RWPE2 (cell line): ENCODE results near the gene GRIK3.

Experiments
- ATAC-seq: fragments of 200-7000 bp; cut with Tn5 transposase; 3 replicates; pipeline ENCODE4 v1.9.1; 2021; ENCODE audit warnings: low read depth
- DNase-seq: peaks from one replicate; pipeline ENCODE4 v3.0.0-alpha.2; 2020; ENCODE audit warnings: low spot score
- H3K27ac ChIP-seq: fragments of 450-650 bp; 2 replicates; pipeline ENCODE4 v1.5.1; 2017; ENCODE audit warnings: mild to moderate bottlenecking; ENCODE audit not compliant: poor library complexity, severe bottlenecking
- H3K27me3 ChIP-seq: fragments of 250-450 bp; sonication (Bioruptor Pico); 2 replicates; pipeline ENCODE4 v1.5.1; 2021; ENCODE audit warnings: mild to moderate bottlenecking, moderate library complexity; ENCODE audit not compliant: insufficient read depth, poor library complexity, severe bottlenecking
- H3K36me3 ChIP-seq: fragments of 250-450 bp; sonication (Bioruptor Pico); 2 replicates; pipeline ENCODE4 v1.5.1; 2020; ENCODE audit warnings: low read depth, mild to moderate bottlenecking, moderate library complexity
- H3K4me1 ChIP-seq: fragments of 250-450 bp; sonication (Bioruptor Pico); 2 replicates; pipeline ENCODE4 v1.5.1; 2021; ENCODE audit warnings: mild to moderate bottlenecking, moderate library complexity; ENCODE audit not compliant: insufficient read depth, poor library complexity, severe bottlenecking
- H3K4me3 ChIP-seq: fragments of 250-450 bp; sonication (Bioruptor Pico); 2 replicates; pipeline ENCODE4 v1.5.1; 2021; ENCODE audit warnings: mild to moderate bottlenecking, moderate library complexity; ENCODE audit not compliant: severe bottlenecking
- H3K9me3 ChIP-seq: fragments of 250-450 bp; sonication (Bioruptor Pico); 2 replicates; pipeline ENCODE4 v1.5.1; 2021; ENCODE audit warnings: mild to moderate bottlenecking, moderate library complexity; ENCODE audit not compliant: severe bottlenecking
- TF ChIP-seq, protein P1 (sequence below): fragments of 450-650 bp; IDR thresholded peaks from one replicate; pipeline ENCODE4 v1.5.1; 2017; ENCODE audit warnings: mild to moderate bottlenecking, moderate library complexity; ENCODE audit not compliant: poor library complexity, severe bottlenecking

GRIK3 gene

GRCh38 chr1:36986241-36986985 is 47.9 kb downstream of the GRIK3 start:
- H3K4me3 ChIP-seq: no peak overlapping the region
- H3K4me1 ChIP-seq: no peaks in the 10 kb centered on the region
- TF ChIP-seq, protein P1, sequence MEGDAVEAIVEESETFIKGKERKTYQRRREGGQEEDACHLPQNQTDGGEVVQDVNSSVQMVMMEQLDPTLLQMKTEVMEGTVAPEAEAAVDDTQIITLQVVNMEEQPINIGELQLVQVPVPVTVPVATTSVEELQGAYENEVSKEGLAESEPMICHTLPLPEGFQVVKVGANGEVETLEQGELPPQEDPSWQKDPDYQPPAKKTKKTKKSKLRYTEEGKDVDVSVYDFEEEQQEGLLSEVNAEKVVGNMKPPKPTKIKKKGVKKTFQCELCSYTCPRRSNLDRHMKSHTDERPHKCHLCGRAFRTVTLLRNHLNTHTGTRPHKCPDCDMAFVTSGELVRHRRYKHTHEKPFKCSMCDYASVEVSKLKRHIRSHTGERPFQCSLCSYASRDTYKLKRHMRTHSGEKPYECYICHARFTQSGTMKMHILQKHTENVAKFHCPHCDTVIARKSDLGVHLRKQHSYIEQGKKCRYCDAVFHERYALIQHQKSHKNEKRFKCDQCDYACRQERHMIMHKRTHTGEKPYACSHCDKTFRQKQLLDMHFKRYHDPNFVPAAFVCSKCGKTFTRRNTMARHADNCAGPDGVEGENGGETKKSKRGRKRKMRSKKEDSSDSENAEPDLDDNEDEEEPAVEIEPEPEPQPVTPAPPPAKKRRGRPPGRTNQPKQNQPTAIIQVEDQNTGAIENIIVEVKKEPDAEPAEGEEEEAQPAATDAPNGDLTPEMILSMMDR: no peak
- no peaks in the 10 kb centered on the region for H3K9me3 ChIP-seq
- peaks cover 23% of the 10 kb centered on the region for H3K27me3 ChIP-seq
- DNase-seq (no peak), ATAC-seq (no peak)
- H3K36me3 ChIP-seq: no peaks in the 10 kb centered on the region
- H3K27ac ChIP-seq: no peak overlapping the region

DNA sequence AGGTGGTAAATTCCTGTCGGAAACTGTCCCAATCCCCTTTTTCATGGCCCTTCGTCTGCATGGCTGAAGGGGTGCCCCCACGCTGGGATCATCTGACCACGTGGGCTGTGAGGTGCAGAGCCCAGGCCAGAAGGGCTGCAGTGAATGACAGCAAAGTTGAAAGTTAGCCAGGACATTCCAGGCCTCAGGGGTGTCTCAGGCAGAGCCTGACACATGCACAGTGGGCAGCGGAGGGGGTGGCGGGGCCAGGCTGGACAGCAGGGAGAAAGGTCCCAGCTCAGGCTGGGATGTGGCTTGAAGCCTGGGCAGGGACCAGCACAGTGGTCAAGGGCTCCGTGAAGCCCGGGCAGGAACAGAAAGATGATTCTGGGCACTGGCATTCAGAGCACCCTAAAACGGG is 49.6 kb downstream of the GRIK3 start:
- peaks cover 23% of the 10 kb centered on the region for H3K27me3 ChIP-seq
- H3K4me3 ChIP-seq: no peak overlapping the region
- no peak overlapping the region for H3K27ac ChIP-seq
- no peaks in the 10 kb centered on the region for H3K4me1 ChIP-seq
- ATAC-seq (no peak), DNase-seq (no peak)
- TF ChIP-seq, protein P1: no peak
- no peaks in the 10 kb centered on the region for H3K9me3 ChIP-seq
- H3K36me3 ChIP-seq: no peaks in the 10 kb centered on the region

- ATAC-seq (no peak), DNase-seq (no peak)
- H3K36me3 ChIP-seq: no peaks in the 10 kb centered on the region
- H3K9me3 ChIP-seq: no peaks in the 10 kb centered on the region
- no peak overlapping the region for H3K4me3 ChIP-seq
- H3K27ac ChIP-seq: no peak overlapping the region
- H3K4me1 ChIP-seq: no peaks in the 10 kb centered on the region
- TF ChIP-seq, protein P1: no peak
- H3K27me3 ChIP-seq: peaks cover 21% of the 10 kb centered on the region
These were observed 50.3 kb downstream of the GRIK3 start for GRCh38 chr1:36984026-36984425.

DNA sequence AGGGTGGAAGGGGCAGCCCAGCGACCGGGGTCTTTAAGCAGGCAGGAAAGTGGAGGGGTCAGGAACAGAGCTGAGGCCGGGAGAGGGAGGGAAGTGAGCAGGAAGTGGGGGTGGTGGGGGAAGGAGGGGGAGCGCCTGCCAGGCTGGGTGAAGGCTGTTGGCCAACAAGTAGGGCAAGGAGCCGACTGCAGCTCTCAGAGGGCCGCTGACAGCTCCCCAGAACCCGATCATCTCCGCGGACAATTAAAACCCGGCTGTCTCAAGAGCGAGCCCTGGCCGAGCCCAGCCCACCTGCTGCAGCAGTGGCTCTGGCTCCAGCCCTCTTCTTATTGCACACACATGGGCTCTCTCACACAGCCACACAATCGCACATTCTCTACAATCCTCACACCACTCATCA is 51.6 kb downstream of the GRIK3 start:
- Histone ChIP-seq H3K36me3 (no peaks in the 10 kb centered on the region), H3K4me1 (no peaks in the 10 kb centered on the region), H3K9me3 (no peaks in the 10 kb centered on the region), H3K4me3 (no peak overlapping the region), H3K27me3 (peaks cover 8% of the 10 kb centered on the region), H3K27ac (no peak overlapping the region)
- DNase-seq (no peak), ATAC-seq (no peak)
- TF ChIP-seq, protein P1: no peak

- ATAC-seq (0 out of 3 replicates have a peak, but pooled peaks have one; percentile 27), DNase-seq (no peak)
- no peak overlapping the region for H3K4me3 ChIP-seq
- H3K4me1 ChIP-seq: no peaks in the 10 kb centered on the region
- TF ChIP-seq, protein P1: no peak
- H3K9me3 ChIP-seq: no peaks in the 10 kb centered on the region
- H3K27ac ChIP-seq: no peak overlapping the region
- H3K36me3 ChIP-seq: no peaks in the 10 kb centered on the region
- H3K27me3 ChIP-seq: peaks cover 4% of the 10 kb centered on the region
These were observed 52.3 kb downstream of the GRIK3 start for GRCh38 chr1:36981771-36982622.
